ENCODE measurements around the gene HMGCS1.

GRCh38 chr5:43348207-43348606, 35.0 kb upstream of the HMGCS1 start:
- TF ChIP-seq CTCF (IDR thresholded peaks at IDR 0.05; ENCODE audit: borderline replicate concordance, extremely low read depth, low read length, poor library complexity, severe bottlenecking) = no peak
- TF ChIP-seq EZH2 (IDR thresholded peaks at IDR 0.05; ENCODE audit: borderline replicate concordance, low read depth, low read length, severe bottlenecking) = no peak

All from DND-41 (cell line).